Activated T-cell treated with anti-CD3 and anti-CD28 coated beads, Interleukin-2, amount 50 U/mL, for 24 hours (primary cell): Measurements from ENCODE around the gene ALB.

ENCODE experiments used
- DNase-seq: peaks from one replicate; pipeline ENCODE4 v3.0.0-alpha.2; 2020
- H3K27ac Mint-ChIP-seq: 2 replicates; pipeline ENCODE4 v1.8.0; 2020; ENCODE audit warnings: mild to moderate bottlenecking, mixed read lengths
- H3K27me3 Mint-ChIP-seq: 2 replicates; pipeline ENCODE4 v1.8.0; 2020; ENCODE audit warnings: mixed read lengths
- H3K36me3 Mint-ChIP-seq: 2 replicates; pipeline ENCODE4 v1.8.0; 2020; ENCODE audit warnings: low read depth, mixed read lengths
- H3K4me1 Mint-ChIP-seq: 2 replicates; pipeline ENCODE4 v1.8.0; 2020; ENCODE audit warnings: low read depth, mixed read lengths
- H3K4me3 Mint-ChIP-seq: 2 replicates; pipeline ENCODE4 v1.8.0; 2020; ENCODE audit warnings: mild to moderate bottlenecking, moderate library complexity, mixed read lengths
- H3K9me3 Mint-ChIP-seq: 2 replicates; pipeline ENCODE4 v1.8.0; 2020; ENCODE audit warnings: mixed read lengths

The ALB gene

GRCh38 chr4:73445383-73446335 lies 41.6 kb downstream of the ALB start:
- H3K27ac Mint-ChIP-seq, result no peak overlapping the region
- H3K4me1 Mint-ChIP-seq, result no peaks in the 10 kb centered on the region
- H3K4me3 Mint-ChIP-seq, result no peak overlapping the region
- no peak for DNase-seq
- H3K27me3 Mint-ChIP-seq, result peaks cover 19% of the 10 kb centered on the region
- H3K9me3 Mint-ChIP-seq, result no peaks in the 10 kb centered on the region
- no peaks in the 10 kb centered on the region for H3K36me3 Mint-ChIP-seq

GRCh38 chr4:73446336-73446938 lies 42.4 kb downstream of the ALB start:
- Mint-ChIP-seq H3K36me3 (no peaks in the 10 kb centered on the region), H3K27me3 (peaks cover 17% of the 10 kb centered on the region), H3K4me1 (no peaks in the 10 kb centered on the region), H3K9me3 (no peaks in the 10 kb centered on the region), H3K4me3 (no peak overlapping the region), H3K27ac (no peak overlapping the region)
- DNase-seq, result no peak

GRCh38 chr4:73447671-73448070 lies 43.6 kb downstream of the ALB start:
- no peaks in the 10 kb centered on the region for H3K36me3 Mint-ChIP-seq
- H3K4me1 Mint-ChIP-seq, result no peaks in the 10 kb centered on the region
- H3K9me3 Mint-ChIP-seq, result no peaks in the 10 kb centered on the region
- DNase-seq, result no peak
- no peak overlapping the region for H3K27ac Mint-ChIP-seq
- peaks cover 18% of the 10 kb centered on the region for H3K27me3 Mint-ChIP-seq
- no peak overlapping the region for H3K4me3 Mint-ChIP-seq

DNA sequence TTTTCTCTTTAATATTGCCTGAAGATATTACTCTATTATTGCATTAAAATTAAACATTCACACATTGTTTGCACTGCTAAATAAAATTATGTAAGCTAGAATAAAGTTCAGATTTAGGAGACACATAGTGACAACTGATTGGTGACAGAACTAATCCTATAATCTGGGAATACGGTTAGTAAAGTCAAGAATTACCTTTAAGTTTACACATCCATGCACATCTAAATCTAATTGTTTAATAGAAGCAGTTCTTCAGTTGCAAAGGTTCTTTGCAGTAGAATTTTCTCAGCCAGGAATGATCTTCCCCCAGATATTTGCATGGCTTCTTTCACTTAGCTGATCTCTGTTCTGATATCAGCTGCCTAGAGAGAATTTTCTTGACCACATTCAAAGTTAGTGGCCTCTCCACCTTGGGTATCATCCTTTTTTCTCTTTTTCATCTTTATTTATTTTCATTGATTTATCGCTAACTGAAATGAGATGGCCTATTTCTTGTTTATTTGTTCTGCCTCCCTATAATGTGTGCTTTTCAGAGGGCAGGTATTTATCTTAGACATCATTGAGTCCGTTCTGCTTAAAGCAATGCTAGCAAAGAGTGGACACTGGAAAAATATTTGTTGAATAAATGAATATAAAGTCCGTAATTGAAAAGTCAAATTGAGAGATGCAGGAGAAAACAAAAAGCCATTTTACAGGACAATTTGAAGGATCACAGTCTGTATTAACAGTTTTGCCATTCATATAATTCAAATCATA lies 44.5 kb downstream of the ALB start:
- Mint-ChIP-seq H3K4me3 (no peak overlapping the region), H3K4me1 (no peaks in the 10 kb centered on the region), H3K27me3 (peaks cover 20% of the 10 kb centered on the region), H3K36me3 (no peaks in the 10 kb centered on the region), H3K27ac (no peak overlapping the region), H3K9me3 (no peaks in the 10 kb centered on the region)
- no peak for DNase-seq

DNA sequence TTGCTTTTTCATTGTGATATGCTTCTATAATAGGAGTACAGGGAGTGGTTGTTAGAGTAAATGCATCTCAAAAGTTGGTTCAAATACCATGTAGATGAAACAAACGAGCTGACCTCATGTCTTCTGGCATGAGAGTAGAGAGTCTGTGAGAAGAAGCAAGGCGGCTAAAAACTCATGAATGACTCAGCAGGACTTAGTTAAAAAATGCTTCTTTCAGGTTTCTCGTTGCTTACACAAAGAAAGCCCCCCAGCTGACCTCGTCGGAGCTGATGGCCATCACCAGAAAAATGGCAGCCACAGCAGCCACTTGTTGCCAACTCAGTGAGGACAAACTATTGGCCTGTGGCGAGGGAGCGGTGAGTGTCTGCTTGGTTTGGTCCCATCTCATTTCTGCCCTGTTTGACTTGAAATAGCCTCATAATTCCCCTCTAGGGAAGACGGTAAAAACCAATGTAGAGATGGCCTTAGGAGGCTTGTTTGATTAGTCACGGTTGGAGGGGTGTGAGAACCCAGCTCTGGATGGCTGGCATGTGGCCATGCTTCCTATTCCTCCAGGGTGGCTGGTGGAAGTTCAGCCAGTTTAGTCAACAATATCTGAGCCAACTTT lies 46.4 kb downstream of the ALB start:
- Mint-ChIP-seq H3K36me3 (no peaks in the 10 kb centered on the region), H3K4me3 (no peak overlapping the region), H3K9me3 (no peaks in the 10 kb centered on the region), H3K4me1 (no peaks in the 10 kb centered on the region), H3K27me3 (peaks cover 22% of the 10 kb centered on the region), H3K27ac (no peak overlapping the region)
- DNase-seq, result no peak

GRCh38 chr4:73451404-73451803 lies 47.3 kb downstream of the ALB start:
- Mint-ChIP-seq H3K36me3 (no peaks in the 10 kb centered on the region), H3K9me3 (no peaks in the 10 kb centered on the region), H3K27ac (no peak overlapping the region), H3K4me1 (no peaks in the 10 kb centered on the region), H3K27me3 (peaks cover 22% of the 10 kb centered on the region), H3K4me3 (no peak overlapping the region)
- no peak for DNase-seq

- no peak for DNase-seq
- Mint-ChIP-seq H3K4me1 (no peaks in the 10 kb centered on the region), H3K9me3 (no peaks in the 10 kb centered on the region)
Observed at GRCh38 chr4:73451981-73452747, 48.1 kb downstream of the ALB start.

DNA sequence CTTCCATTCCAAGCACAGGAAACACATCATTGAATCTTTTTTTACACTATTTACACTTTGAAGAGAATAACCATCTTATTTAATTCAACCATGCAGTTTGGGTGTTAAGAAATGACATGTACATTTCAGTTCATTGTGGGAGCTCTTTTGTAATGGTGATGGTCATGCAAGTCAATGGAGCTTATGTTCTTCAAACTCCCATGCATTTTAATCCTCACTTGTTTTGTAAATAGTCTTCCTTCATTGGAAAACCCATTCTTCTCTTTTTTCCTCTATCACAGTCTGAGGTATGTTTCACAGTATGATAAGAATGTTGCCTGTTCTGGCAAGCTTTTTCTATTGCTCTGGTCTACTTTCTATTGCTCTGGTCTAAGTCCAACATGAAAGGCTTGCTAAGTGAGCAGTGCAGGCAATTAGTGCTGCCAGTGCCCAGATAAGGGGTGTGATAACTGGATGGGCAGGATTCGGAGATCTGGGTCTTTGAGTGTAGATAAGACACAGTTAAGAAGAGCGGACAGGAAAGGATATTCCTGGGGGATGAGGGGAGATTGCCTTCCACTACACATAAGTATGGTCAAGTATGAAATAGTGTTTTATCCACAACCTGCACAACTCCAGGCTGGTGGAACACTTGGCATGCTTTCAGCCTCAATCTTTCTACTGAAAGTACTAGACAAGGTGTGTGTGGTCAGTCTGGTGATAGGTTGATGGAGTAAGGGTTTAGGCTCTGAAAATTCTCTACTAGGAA lies 49.0 kb downstream of the ALB start:
- no peak for DNase-seq
- Mint-ChIP-seq H3K4me3 (no peak overlapping the region), H3K36me3 (no peaks in the 10 kb centered on the region), H3K27ac (no peak overlapping the region), H3K4me1 (no peaks in the 10 kb centered on the region), H3K9me3 (no peaks in the 10 kb centered on the region), H3K27me3 (peaks cover 16% of the 10 kb centered on the region)

More at GRCh38 chr4:73451981-73452747, 48.1 kb downstream of the ALB start:
- no peak overlapping the region for H3K4me3 Mint-ChIP-seq
- peaks cover 20% of the 10 kb centered on the region for H3K27me3 Mint-ChIP-seq
- H3K36me3 Mint-ChIP-seq, result no peaks in the 10 kb centered on the region
- H3K27ac Mint-ChIP-seq, result no peak overlapping the region

GRCh38 chr4:73453701-73454005 lies 49.6 kb downstream of the ALB start:
- peaks cover 16% of the 10 kb centered on the region for H3K27me3 Mint-ChIP-seq
- no peak for DNase-seq
- H3K36me3 Mint-ChIP-seq, result no peaks in the 10 kb centered on the region
- H3K9me3 Mint-ChIP-seq, result no peaks in the 10 kb centered on the region
- no peak overlapping the region for H3K27ac Mint-ChIP-seq
- no peaks in the 10 kb centered on the region for H3K4me1 Mint-ChIP-seq
- no peak overlapping the region for H3K4me3 Mint-ChIP-seq

GRCh38 chr4:73454920-73455319 lies 50.8 kb downstream of the ALB start:
- H3K4me3 Mint-ChIP-seq, result no peak overlapping the region
- H3K9me3 Mint-ChIP-seq, result no peaks in the 10 kb centered on the region
- no peak overlapping the region for H3K27ac Mint-ChIP-seq
- H3K4me1 Mint-ChIP-seq, result no peaks in the 10 kb centered on the region
- peaks cover 16% of the 10 kb centered on the region for H3K27me3 Mint-ChIP-seq
- DNase-seq, result no peak
- H3K36me3 Mint-ChIP-seq, result no peaks in the 10 kb centered on the region

GRCh38 chr4:73456177-73457022 lies 52.3 kb downstream of the ALB start:
- no peaks in the 10 kb centered on the region for H3K9me3 Mint-ChIP-seq
- no peaks in the 10 kb centered on the region for H3K4me1 Mint-ChIP-seq
- H3K27ac Mint-ChIP-seq, result no peak overlapping the region
- no peak for DNase-seq
- H3K4me3 Mint-ChIP-seq, result no peak overlapping the region
- peaks cover 13% of the 10 kb centered on the region for H3K27me3 Mint-ChIP-seq
- no peaks in the 10 kb centered on the region for H3K36me3 Mint-ChIP-seq

DNA sequence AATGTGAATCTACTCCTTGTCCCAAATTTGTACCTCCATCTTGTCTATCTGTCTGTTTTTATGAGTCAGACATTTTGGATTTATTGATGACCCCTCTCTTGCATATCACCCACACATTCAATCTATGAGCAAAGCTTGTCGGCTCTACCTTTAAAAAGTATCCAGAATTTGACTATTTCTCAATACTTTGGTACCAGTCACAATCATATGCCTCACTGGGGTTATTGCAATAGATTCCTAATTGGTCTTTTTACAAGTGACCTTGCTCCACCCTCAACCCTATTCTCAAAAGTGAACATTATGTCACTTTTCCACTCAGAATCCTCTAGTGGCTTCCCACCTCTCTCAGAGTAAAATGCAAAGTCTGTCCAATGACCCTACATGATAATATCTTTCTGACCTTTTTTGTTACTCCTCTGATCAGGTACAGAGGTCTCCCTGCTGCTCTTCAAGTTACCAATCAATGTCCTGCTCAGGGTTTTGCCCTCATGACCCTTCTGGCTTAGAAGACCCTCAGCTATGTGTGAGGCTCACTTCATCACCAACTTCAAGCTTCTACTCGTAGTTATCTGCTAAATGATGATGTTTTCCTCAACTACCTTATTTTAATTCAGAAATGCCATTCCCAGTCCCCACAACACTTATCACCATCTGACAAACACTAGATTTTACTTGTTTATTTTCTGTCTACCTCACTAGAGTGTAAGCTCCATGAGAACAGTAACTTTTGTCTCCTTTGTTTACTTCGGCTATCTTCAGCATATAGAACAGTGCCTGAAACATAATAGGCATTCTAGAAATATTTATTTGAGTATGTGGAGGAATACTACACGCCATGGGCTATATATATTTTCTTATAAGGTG lies 54.3 kb downstream of the ALB start:
- Mint-ChIP-seq H3K4me1 (no peaks in the 10 kb centered on the region), H3K27me3 (peaks cover 7% of the 10 kb centered on the region), H3K27ac (no peak overlapping the region), H3K36me3 (no peaks in the 10 kb centered on the region), H3K4me3 (no peak overlapping the region), H3K9me3 (no peaks in the 10 kb centered on the region)
- DNase-seq, result no peak
